HS-27A (cell line): ENCODE measurements around the gene ZNF300.
A peak's percentile ranks its signal among the peaks of the same experiment; 100 is the strongest.
"Not testable (repeated sequence)": the region's sequence is repeated elsewhere in the genome, so short reads cannot be mapped to it uniquely, and the experiment has no call there.

Experiments
- DNase-seq: peaks from one replicate; pipeline ENCODE4 v3.0.0-alpha.2; 2012; ENCODE audit warnings: low read depth, missing footprints

The ZNF300 gene

DNA sequence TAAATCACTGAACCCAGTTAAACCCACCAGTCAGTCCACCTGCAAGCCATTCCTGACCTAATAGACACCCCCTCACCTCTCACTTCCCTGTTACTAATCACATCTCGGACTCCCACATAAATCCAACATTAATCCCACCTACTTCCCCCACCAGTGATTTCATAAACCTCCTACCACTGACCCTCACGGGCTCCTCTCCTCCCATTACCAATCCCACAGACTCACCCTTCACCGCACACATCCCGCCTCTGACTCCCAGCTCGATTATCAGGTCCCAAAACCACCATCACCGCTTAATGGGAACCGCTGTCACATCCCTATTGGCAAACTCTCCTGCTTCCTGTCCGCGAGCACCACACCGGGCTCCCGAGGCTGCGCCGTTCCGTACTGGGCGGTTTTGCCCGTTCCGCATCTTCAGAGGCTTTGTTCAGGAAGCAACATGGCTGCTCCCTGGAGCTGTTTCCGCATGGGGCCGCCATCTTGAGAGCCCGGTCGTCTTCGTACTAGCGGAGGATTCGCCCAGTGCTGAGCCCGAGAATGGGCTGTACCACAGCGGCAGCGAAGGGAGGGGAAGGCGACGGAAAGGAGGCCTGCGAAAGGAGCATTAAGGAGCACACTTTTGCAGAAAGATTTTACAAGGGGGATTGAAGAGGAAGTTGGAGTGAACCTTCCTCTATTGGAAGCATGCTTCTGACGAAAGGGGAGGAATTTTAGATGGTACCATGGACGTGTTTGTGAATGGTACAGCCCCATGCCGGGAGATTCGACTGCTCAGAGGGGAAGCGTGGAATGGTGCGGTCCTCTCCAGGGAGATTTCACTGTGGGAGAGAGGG is at the start of gene ZNF300:
Gene ZNF300 (minus strand): TSS at position 502 of the 833 bp plus-strand sequence. CDS start 1,825 bp downstream, outside the sequence.
- DNase-seq, result peak; percentile 75

- DNase-seq, result no peak
Observed at GRCh38 chr5:150948539-150948938, 43.8 kb upstream of the ZNF300 start.

- DNase-seq, result no peak
Observed at GRCh38 chr5:150946351-150946905, 41.6 kb upstream of the ZNF300 start.

DNA sequence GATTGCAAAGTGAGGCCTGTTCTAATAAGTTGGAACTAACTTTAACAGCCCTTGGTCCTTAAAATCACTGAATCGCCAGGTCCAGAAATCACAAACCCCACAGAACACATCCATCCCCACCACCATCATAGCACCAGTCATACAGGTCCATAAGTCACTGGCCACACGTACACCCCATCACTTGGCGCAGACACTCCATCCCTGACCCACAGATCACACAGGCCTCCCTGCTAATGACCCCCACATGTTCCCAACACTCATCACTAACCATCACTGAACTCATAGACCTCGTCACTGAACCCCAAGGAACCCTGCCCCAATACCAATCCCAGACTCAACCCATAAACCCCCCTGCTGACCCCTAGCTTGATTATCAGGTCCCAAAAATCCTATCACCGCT is 41.2 kb upstream of the ZNF300 start:
- DNase-seq, result no peak

DNA sequence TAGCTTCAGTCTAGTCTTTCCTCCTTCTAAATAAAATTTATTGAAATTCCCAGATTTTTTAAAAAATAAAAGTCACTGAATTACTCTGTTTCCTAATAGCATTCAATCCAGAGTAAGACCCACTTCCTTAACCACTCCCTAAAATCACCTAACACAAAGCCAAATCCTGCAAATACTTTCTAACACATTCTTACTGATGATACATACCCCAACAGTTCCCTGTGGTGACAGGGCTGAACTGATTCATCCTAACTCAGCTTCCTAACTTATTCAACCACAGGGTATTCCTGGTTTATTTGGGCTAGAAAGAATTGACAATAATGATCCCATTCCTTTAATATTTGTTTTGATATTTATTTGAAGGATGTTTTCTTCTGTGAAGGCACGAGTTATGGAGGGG is 40.7 kb upstream of the ZNF300 start:
- no peak for DNase-seq

DNA sequence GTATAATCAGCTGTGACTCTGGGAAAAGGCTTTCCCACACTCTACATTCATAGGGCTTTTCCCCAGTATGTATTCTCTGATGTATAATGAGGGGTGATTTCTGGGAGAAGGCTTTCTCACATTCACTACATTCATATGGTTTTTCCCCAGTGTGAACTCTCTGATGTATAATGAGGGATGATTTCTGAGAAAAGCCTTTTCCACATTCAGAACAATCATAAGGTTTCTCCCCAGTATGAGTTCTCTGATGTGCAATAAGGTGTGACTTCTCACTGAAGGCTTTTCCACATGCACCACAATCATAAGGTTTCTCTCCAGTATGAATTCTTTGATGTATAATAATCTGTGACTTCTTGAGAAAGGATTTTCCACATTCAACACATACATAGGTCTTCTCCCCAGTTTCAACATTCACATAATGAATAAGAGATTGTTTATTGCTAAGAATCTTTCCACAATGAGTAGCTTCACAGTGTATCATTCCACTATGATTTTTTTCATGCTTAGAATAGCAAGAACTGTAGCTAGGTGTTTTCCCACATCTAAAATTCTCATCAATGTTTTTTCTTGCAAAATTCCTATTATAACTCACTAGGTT is 26.7 kb upstream of the ZNF300 start:
- DNase-seq, result no peak

- no peak for DNase-seq
Observed at GRCh38 chr5:150918613-150919012, 13.8 kb upstream of the ZNF300 start.

DNA sequence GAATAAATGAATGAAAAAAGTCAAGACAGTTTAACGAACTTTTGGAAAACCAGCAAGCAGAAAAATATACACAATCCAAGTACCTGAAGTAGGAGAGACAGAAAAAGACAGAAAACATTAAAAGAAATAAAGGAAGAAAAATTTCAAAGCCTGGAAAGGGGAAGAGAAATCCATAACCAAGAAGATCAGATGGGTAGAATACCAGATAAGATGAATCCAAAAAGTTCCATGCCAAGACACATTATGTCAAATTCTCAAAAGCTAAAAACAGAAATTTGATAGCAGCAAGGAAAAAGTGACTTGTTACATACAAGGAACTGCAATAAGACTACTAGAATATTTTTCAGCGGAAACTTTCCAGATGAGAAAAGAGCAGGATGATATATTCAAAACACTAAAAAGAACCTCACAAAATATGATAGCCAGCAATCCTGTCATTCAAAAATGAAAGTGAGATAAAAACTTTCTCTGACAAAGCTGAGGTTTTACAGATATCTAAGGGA is 7.6 kb upstream of the ZNF300 start:
- no peak for DNase-seq

DNA sequence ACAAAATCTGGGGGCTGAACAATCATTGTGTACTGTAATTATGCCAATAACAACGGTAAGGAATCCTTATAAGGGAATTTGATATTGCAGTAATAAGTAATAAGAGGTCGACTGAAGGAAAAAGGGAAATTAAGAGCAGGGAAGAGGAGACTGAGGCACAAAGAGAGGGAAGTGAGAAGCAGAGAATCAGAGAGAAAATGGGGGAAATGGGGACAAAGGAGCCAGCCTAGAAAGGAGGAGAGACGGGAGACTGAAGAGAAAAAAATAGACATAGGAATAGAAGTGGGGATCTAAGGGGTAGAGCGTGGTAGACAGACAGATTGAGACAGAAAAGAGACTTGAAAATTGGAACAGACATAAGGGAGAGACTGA is 518 bp upstream of the ZNF300 start:
- DNase-seq, result no peak

DNA sequence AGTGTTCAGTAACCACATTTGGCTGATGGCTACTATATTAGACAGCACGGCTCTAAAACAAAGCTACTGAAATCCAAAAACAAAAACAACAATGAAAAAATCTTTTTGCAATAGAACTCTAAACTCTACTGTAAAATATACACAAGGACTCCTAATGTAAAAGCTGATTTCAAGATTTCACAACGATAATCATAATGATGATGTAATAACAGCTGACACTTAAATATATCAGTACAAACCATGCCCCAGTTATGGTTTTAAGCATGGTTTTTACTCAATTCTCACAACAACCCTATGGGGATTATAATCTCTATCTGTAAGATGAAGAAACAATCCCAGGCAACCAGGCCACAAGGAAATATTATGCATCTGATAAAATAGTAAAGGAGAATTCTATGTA is 3.3 kb downstream of the ZNF300 start:
- DNase-seq, result no peak

- no peak for DNase-seq
Observed at GRCh38 chr5:150895431-150896428, 9.1 kb downstream of the ZNF300 start.

DNA sequence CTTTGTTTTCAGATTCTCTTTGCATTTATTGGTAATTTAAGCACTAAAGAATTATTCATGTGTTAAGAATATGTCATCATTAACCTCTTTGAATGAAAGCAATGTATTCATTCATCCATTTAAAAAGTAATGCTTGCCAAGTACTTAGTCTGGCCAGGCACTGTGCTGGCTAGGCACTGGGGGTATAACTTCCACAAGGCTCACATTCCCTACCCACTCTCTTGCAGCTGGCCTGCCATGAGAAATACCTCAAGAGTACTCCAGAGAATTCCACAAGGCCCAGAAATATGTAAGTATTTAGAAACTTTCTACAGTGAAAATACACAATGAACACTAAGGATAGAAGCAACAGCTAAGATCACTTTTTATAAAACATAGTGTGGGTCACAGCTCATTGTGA is 25.4 kb downstream of the ZNF300 start:
- DNase-seq, result no peak

- DNase-seq, result no peak
Observed at GRCh38 chr5:150862070-150862469, 42.7 kb downstream of the ZNF300 start.

DNA sequence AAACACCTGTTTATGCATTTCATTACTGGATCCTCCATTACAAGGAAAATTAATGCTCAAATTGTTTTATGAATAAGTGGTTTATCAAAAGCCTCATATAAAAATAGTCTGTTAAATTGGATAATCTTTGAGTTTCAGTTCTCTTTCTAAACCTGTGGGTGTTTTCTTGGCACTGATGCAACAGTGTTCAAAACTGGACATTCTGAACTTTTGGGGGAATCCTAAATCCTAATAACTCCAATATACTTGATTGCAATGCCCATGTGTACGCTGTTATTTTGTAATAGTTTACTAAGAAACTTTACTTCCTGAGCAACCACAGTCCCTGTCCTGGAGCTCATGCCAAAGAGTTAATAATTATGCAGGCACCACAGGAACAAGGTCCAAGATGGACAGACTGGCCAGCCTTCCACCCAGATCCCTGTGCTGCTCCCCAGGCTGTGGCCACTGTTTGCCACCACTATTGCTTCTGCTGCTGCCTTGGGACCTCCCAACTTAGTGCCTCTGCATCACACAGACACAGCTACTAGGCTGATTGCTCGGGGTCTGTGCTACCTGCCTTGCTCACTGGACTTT is 44.4 kb downstream of the ZNF300 start:
- no peak for DNase-seq

DNA sequence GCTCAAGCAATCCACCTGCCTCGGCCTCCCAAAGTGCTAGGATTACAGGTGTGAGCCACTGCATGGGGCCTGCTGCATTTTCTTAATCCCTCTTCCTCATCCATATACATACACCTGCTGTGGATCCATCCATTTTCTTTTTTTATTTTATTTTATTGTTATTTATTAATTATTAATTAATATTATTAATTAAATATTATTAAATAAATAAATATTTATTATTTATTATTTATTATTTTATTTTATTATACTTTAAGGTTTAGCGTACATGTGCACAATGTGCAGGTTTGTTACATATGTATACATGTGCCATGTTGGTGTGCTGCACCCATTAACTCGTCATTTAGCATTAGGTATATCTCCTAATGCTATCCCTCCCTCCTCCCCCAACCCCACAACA is 48.1 kb downstream of the ZNF300 start:
- not testable (repeated sequence) for DNase-seq

- no peak for DNase-seq
Observed at GRCh38 chr5:150853561-150853960, 51.2 kb downstream of the ZNF300 start.

DNA sequence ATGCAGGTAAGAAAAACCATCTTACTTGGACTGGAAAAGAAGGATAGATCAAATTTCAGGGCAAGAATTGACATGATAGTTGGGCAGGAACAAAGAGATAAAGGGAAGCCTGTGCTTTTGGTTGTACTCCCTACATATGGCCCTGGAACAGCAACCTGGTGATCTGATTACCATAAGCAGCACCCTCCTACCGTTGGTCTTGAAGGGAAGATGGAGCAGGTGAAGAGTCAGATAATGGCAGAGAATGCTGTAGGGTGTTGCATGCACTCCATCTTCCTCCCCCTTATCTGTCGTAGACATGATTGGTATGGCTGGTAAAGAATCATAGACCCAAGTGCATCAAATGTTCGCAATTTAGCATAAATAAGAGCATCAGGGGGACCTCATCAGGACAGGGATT is 53.7 kb downstream of the ZNF300 start:
- DNase-seq, result no peak

DNA sequence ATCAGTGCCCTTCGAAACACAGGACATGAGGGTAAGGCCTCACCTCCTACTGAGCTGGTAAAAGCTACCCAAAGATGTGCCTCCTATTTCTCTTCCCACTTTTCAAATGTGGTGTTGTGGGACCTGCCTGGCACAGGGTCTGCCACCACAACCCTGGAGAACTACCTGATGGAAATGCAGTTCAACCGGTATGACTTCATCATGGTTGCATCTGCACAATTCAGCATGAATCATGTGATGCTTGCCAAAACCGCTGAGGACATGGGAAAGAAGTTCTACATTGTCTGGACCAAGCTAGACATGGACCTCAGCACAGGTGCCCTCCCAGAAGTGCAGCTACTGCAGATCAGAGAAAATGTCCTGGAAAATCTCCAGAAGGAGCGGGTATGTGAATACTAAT is 56.5 kb downstream of the ZNF300 start:
- no peak for DNase-seq

DNA sequence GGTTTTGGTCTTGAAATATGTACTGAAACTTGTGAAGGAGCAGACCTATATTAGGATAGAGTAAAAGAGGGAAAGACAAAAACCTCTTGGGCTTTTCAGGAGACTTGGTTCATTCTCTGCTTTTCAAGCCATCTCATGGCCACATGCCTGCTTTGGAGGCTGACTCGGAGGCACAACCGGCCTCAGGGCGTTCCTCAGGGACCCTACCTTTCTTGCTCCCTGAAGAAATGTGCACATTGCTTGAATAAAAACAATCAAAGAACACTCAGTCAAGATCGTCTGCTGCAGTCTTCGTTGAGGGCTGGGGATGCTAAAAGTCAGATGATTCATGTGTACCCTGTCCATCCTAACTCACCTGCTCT is 57.5 kb downstream of the ZNF300 start:
- DNase-seq, result no peak

DNA sequence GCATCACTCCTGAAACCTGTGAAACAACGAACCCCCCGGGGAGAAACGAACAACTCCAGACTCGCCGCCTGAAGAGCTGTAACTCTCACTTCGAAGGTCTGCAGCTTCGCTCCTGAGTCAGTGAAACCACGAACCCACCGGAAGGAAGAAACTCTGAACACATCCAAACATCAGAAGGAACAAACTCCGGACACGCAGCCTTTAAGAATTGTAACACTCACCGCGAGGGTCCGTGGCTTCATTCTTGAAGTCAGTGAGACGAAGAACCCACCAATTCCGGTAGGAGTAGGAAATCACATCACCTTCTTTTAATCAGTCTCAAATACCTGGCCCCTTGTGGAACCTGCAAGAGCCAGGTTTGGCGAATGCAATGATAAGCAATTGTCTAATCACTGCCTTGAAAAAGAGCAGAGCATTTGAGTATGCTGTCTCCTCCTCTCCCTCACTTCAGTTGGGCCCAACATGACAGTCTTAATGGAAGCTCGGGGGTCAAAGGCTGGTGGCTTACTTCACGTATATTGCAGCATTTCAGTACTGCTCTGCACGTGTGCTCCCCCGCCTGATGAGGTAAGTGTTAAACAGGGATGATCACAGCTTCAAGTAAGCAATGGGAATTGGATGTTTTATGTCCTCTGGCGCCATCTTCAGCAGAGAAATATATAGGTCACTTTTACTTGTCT is 58.0 kb downstream of the ZNF300 start:
- peak; percentile 31 for DNase-seq

GRCh38 chr5:150846308-150846653 is 58.5 kb downstream of the ZNF300 start, which contains the start of gene IRGM:
Gene IRGM, plus strand, starts transcription at chr5:150846521. Its CDS starts 1,603 bp downstream, at chr5:150848124.
- DNase-seq, result not testable (repeated sequence)
